ENCODE measurements around the gene SKA2. TPM values are rescaled to one million over a fixed set of nuclear protein-coding genes. Genes with fewer than 3 reads are reported as not detected.

The SKA2 gene
- total and polyA plus RNA-seq, 9 of the 15 experiments (the other 6 are each of a cell fraction or from before 2014, with no cell fraction given) = 58.1 to 183 (median 133) TPM

DNA sequence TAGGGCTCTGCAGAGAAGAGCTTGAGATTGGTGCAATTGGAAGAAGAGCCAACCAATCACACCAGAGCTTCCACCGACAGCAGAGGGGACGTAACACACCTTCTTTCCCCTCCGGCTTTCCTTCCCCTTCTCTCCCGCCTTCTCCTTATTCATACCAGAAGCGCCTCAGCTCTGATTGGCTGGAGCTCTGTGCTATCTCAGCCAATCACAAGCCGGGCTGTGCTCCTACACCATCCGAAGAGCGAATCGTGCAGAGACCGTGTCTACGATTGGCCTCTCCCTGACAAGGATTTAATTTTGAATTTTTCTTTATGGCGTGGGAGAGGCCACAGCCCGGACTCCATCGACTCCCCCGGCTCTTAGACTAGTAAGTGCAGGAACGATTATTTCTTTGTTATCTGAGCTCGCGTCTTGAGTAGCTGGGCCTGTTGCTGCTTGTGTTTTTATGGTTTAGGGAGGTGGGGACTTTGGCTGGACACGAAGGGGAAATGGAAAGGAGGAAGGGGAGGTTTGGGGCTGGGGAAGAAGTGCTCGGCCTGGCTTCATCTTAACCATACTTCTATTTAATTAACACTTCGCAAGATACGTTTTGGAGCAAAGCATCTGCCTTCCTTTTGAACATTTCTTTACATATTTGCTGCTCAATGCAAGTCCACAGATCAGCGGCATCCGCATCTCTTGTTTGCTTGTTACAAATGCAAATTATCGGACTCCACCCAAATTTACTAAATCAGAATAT lies 622 bp upstream of the SKA2 start, which contains the start of gene PRR11 (continued):
- TF ChIP-seq, protein P1, sequence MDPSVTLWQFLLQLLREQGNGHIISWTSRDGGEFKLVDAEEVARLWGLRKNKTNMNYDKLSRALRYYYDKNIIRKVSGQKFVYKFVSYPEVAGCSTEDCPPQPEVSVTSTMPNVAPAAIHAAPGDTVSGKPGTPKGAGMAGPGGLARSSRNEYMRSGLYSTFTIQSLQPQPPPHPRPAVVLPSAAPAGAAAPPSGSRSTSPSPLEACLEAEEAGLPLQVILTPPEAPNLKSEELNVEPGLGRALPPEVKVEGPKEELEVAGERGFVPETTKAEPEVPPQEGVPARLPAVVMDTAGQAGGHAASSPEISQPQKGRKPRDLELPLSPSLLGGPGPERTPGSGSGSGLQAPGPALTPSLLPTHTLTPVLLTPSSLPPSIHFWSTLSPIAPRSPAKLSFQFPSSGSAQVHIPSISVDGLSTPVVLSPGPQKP (CRISPR knock-in tag; IDR thresholded peaks at IDR 0.05) = no peak
- TF ChIP-seq, protein P2, sequence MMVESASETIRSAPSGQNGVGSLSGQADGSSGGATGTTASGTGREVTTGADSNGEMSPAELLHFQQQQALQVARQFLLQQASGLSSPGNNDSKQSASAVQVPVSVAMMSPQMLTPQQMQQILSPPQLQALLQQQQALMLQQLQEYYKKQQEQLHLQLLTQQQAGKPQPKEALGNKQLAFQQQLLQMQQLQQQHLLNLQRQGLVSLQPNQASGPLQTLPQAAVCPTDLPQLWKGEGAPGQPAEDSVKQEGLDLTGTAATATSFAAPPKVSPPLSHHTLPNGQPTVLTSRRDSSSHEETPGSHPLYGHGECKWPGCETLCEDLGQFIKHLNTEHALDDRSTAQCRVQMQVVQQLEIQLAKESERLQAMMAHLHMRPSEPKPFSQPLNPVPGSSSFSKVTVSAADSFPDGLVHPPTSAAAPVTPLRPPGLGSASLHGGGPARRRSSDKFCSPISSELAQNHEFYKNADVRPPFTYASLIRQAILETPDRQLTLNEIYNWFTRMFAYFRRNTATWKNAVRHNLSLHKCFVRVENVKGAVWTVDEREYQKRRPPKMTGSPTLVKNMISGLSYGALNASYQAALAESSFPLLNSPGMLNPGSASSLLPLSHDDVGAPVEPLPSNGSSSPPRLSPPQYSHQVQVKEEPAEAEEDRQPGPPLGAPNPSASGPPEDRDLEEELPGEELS (CRISPR knock-in tag; IDR thresholded peaks at IDR 0.05; ENCODE audit: borderline replicate concordance) = no peak
- TF ChIP-seq NFIX (CRISPR knock-in tag; IDR thresholded peaks at IDR 0.05; ENCODE audit: low read depth) = no peak
- no peak for TF ChIP-seq MAFF (IDR thresholded peaks at IDR 0.05; ENCODE audit: low read length)
- no peak for TF ChIP-seq POLR2AphosphoS2 (IDR thresholded peaks at IDR 0.05; ENCODE audit: low read length)
- no peak for TF ChIP-seq SMARCA5 (IDR thresholded peaks at IDR 0.05)
- TF ChIP-seq FOXA3 (CRISPR knock-in tag; conservative IDR thresholded peaks at IDR 0.05 in 1 of 2, IDR thresholded peaks at IDR 0.05 in 1 of 2) = no peak
- no peak for TF ChIP-seq CBX2 (IDR thresholded peaks at IDR 0.05; ENCODE audit: insufficient read depth, low read length, poor library complexity, severe bottlenecking)
- TF ChIP-seq, protein P3, sequence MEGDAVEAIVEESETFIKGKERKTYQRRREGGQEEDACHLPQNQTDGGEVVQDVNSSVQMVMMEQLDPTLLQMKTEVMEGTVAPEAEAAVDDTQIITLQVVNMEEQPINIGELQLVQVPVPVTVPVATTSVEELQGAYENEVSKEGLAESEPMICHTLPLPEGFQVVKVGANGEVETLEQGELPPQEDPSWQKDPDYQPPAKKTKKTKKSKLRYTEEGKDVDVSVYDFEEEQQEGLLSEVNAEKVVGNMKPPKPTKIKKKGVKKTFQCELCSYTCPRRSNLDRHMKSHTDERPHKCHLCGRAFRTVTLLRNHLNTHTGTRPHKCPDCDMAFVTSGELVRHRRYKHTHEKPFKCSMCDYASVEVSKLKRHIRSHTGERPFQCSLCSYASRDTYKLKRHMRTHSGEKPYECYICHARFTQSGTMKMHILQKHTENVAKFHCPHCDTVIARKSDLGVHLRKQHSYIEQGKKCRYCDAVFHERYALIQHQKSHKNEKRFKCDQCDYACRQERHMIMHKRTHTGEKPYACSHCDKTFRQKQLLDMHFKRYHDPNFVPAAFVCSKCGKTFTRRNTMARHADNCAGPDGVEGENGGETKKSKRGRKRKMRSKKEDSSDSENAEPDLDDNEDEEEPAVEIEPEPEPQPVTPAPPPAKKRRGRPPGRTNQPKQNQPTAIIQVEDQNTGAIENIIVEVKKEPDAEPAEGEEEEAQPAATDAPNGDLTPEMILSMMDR (IDR thresholded peaks at IDR 0.05 in 2 of 3, conservative IDR thresholded peaks at IDR 0.05 in 1 of 3; ENCODE audit: insufficient read depth in 2 of 3, low read depth in 1 of 3, low read length in 3 of 3) = no peak
- 0 out of 4 replicates have a peak, but pooled peaks of 1 of the 2 experiments have one; percentile 34 for TF ChIP-seq ARNT (IDR thresholded peaks at IDR 0.05)
- TF ChIP-seq, protein P4, sequence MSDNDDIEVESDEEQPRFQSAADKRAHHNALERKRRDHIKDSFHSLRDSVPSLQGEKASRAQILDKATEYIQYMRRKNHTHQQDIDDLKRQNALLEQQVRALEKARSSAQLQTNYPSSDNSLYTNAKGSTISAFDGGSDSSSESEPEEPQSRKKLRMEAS (CRISPR knock-in tag; IDR thresholded peaks at IDR 0.05) = 0 out of 2 replicates have a peak, but pooled peaks have one; percentile 33
- 0 out of 2 replicates have a peak, but pooled peaks have one; percentile 30 for TF ChIP-seq DPF2 (IDR thresholded peaks at IDR 0.05)
- no peak for TF ChIP-seq JUNB (CRISPR knock-in tag; conservative IDR thresholded peaks at IDR 0.05)
- TF ChIP-seq TRIM24 (IDR thresholded peaks at IDR 0.05) = peak in 1 of 2 experiments; percentile 13; a peak in 1 of 4 replicates
- TF ChIP-seq HMG20A (CRISPR knock-in tag; conservative IDR thresholded peaks at IDR 0.05) = no peak
- TF ChIP-seq ZEB2 (IDR thresholded peaks at IDR 0.05) = no peak
- no peak for TF ChIP-seq PHB2 (IDR thresholded peaks at IDR 0.05; ENCODE audit: low read depth)
- no peak for TF ChIP-seq ZNF165 (CRISPR knock-in tag; IDR thresholded peaks at IDR 0.05; ENCODE audit: borderline replicate concordance)
- TF ChIP-seq ZNF224 (CRISPR knock-in tag; IDR thresholded peaks at IDR 0.05) = no peak
- no peak for TF ChIP-seq TBL1XR1 (IDR thresholded peaks at IDR 0.05; ENCODE audit: low read length in 2 of 2)
- no peak for TF ChIP-seq PCBP1 (IDR thresholded peaks at IDR 0.05; ENCODE audit: low read depth, low read length, poor library complexity, severe bottlenecking)
- TF ChIP-seq, protein P5, sequence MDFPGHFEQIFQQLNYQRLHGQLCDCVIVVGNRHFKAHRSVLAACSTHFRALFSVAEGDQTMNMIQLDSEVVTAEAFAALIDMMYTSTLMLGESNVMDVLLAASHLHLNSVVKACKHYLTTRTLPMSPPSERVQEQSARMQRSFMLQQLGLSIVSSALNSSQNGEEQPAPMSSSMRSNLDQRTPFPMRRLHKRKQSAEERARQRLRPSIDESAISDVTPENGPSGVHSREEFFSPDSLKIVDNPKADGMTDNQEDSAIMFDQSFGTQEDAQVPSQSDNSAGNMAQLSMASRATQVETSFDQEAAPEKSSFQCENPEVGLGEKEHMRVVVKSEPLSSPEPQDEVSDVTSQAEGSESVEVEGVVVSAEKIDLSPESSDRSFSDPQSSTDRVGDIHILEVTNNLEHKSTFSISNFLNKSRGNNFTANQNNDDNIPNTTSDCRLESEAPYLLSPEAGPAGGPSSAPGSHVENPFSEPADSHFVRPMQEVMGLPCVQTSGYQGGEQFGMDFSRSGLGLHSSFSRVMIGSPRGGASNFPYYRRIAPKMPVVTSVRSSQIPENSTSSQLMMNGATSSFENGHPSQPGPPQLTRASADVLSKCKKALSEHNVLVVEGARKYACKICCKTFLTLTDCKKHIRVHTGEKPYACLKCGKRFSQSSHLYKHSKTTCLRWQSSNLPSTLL (IDR thresholded peaks at IDR 0.05) = peak; percentile 92; the same call in 1 of the 2 replicates

All from K562 (cell line).